HG02571 (cell line): ENCODE data around the gene WDR82.

Source experiments
- ATAC-seq: cut with Tn5 transposase; IDR thresholded peaks from one replicate; pipeline ENCODE4 v1.9.1; 2021; ENCODE audit warnings: mild to moderate bottlenecking, moderate library complexity; ENCODE audit not compliant: unreplicated experiment

WDR82 gene

GRCh38 chr3:52240059-52240885 is 38.2 kb downstream of the WDR82 start:
- ATAC-seq, result no peak

- peak; percentile 67 for ATAC-seq
Measured at GRCh38 chr3:52238761-52239701, 39.4 kb downstream of the WDR82 start, which contains the start of gene TWF2. TSS of gene TWF2 (minus strand) at chr3:52239158. CDS start at chr3:52239016, 142 bp downstream.

GRCh38 chr3:52238193-52238760 is 40.2 kb downstream of the WDR82 start:
- ATAC-seq, result peak; percentile 2

- no peak for ATAC-seq
Measured at GRCh38 chr3:52237657-52238172, 40.7 kb downstream of the WDR82 start.

- ATAC-seq, result no peak
Measured at GRCh38 chr3:52237006-52237656, 41.3 kb downstream of the WDR82 start.

- ATAC-seq, result no peak
Measured at GRCh38 chr3:52236424-52236886, 42.0 kb downstream of the WDR82 start.

GRCh38 chr3:52234516-52235447 is 43.7 kb downstream of the WDR82 start:
- ATAC-seq, result no peak

GRCh38 chr3:52233968-52234367 is 44.5 kb downstream of the WDR82 start:
- no peak for ATAC-seq

- ATAC-seq, result no peak
Measured at GRCh38 chr3:52233108-52233591, 45.3 kb downstream of the WDR82 start.

- no peak for ATAC-seq
Measured at GRCh38 chr3:52232279-52233107, 46.0 kb downstream of the WDR82 start.

GRCh38 chr3:52231502-52232278 is 46.8 kb downstream of the WDR82 start:
- ATAC-seq, result no peak

GRCh38 chr3:52230889-52231499 is 47.5 kb downstream of the WDR82 start:
- ATAC-seq, result no peak

- no peak for ATAC-seq
Measured at GRCh38 chr3:52230461-52230860, 48.0 kb downstream of the WDR82 start.

GRCh38 chr3:52229656-52230055 is 48.8 kb downstream of the WDR82 start:
- no peak for ATAC-seq

- no peak for ATAC-seq
Measured at GRCh38 chr3:52228751-52229291, 49.6 kb downstream of the WDR82 start.

GRCh38 chr3:52228266-52228665 is 50.2 kb downstream of the WDR82 start:
- no peak for ATAC-seq

GRCh38 chr3:52227766-52228165 is 50.7 kb downstream of the WDR82 start:
- ATAC-seq, result no peak
